Endothelial cell (in vitro differentiated cells): Measurements from ENCODE around the gene HPN. TPM values are rescaled to one million over a fixed set of nuclear protein-coding genes. Genes with fewer than 3 reads are reported as not detected.

Source experiments
- DNase-seq: peaks from one replicate; pipeline ENCODE4 v3.0.0; 2021; ENCODE audit warnings: low spot score
- H3K27ac Mint-ChIP-seq: one replicate; pipeline ENCODE4 v1.8.0; 2021; ENCODE audit warnings: mixed read lengths, inconsistent platforms; ENCODE audit not compliant: unreplicated experiment
- H3K27me3 Mint-ChIP-seq: one replicate; pipeline ENCODE4 v1.8.0; 2021; ENCODE audit warnings: mild to moderate bottlenecking, moderate library complexity, mixed read lengths, inconsistent platforms; ENCODE audit not compliant: unreplicated experiment
- H3K36me3 Mint-ChIP-seq: one replicate; pipeline ENCODE4 v1.8.0; 2021; ENCODE audit warnings: mild to moderate bottlenecking, low read depth, mixed read lengths, inconsistent platforms; ENCODE audit not compliant: unreplicated experiment
- H3K4me1 Mint-ChIP-seq: one replicate; pipeline ENCODE4 v1.8.0; 2021; ENCODE audit warnings: mild to moderate bottlenecking, mixed read lengths, inconsistent platforms; ENCODE audit not compliant: unreplicated experiment
- H3K4me3 Mint-ChIP-seq: one replicate; pipeline ENCODE4 v1.8.0; 2021; ENCODE audit warnings: mild to moderate bottlenecking, mixed read lengths, inconsistent platforms; ENCODE audit not compliant: unreplicated experiment
- H3K9me3 Mint-ChIP-seq: one replicate; pipeline ENCODE4 v1.8.0; 2021; ENCODE audit warnings: mixed read lengths, inconsistent platforms; ENCODE audit not compliant: unreplicated experiment
- CTCF ChIP-seq: fragments of 200-600 bp; sonication (generic); IDR thresholded peaks from one replicate; pipeline ENCODE4 v1.5.0; 2021; ENCODE audit warnings: antibody characterized with exemption; ENCODE audit not compliant: unreplicated experiment
- total RNA-seq: library from RNA; stranded (reverse); fragmentation: NEBNext Ultra II Directional; extraction: Animal tissue kit (Norgen Biotek cat#: 25700); gene quantifications from one replicate; pipeline ENCODE4 v1.2.1, GENCODE V29; 2021; ENCODE audit not compliant: unreplicated experiment

The HPN gene
- total RNA-seq, 1 donor from 2014 or later: 1.3 TPM

- DNase-seq: no peak
- no peak for TF ChIP-seq CTCF
- Mint-ChIP-seq H3K36me3 (peaks cover 58% of the 10 kb centered on the region), H3K4me3 (peak overlapping the region; percentile 49), H3K27ac (peak overlapping the region; percentile 41), H3K27me3 (peaks cover 21% of the 10 kb centered on the region), H3K9me3 (no peaks in the 10 kb centered on the region), H3K4me1 (peaks cover 12% of the 10 kb centered on the region)
Measured at GRCh38 chr19:35015270-35015953, 26.1 kb upstream of the HPN start.

- Mint-ChIP-seq H3K27ac (peak overlapping the region; percentile 31), H3K27me3 (peaks cover 21% of the 10 kb centered on the region), H3K9me3 (no peaks in the 10 kb centered on the region), H3K36me3 (peaks cover 59% of the 10 kb centered on the region), H3K4me3 (peak overlapping the region; percentile 49), H3K4me1 (peaks cover 11% of the 10 kb centered on the region)
- no peak for DNase-seq
- TF ChIP-seq CTCF: no peak
Measured at GRCh38 chr19:35015954-35016351, 25.6 kb upstream of the HPN start.

- Mint-ChIP-seq H3K27ac (peak overlapping the region; percentile 86), H3K4me1 (peaks cover 4% of the 10 kb centered on the region), H3K36me3 (peaks cover 54% of the 10 kb centered on the region), H3K27me3 (peaks cover 20% of the 10 kb centered on the region), H3K4me3 (peak overlapping the region; percentile 25), H3K9me3 (no peaks in the 10 kb centered on the region)
- no peak for TF ChIP-seq CTCF
- no peak for DNase-seq
Measured at GRCh38 chr19:35017507-35017906, 24.0 kb upstream of the HPN start.

- H3K4me1 Mint-ChIP-seq: peaks cover 1% of the 10 kb centered on the region
- H3K27ac Mint-ChIP-seq: no peak overlapping the region
- peak overlapping the region; percentile 67 for H3K4me3 Mint-ChIP-seq
- H3K9me3 Mint-ChIP-seq: no peaks in the 10 kb centered on the region
- peaks cover 48% of the 10 kb centered on the region for H3K36me3 Mint-ChIP-seq
- no peak for DNase-seq
- TF ChIP-seq CTCF: no peak
- H3K27me3 Mint-ChIP-seq: peaks cover 17% of the 10 kb centered on the region
Measured at GRCh38 chr19:35018379-35018778, 23.1 kb upstream of the HPN start.

- Mint-ChIP-seq H3K9me3 (no peaks in the 10 kb centered on the region), H3K4me3 (no peak overlapping the region), H3K36me3 (peaks cover 45% of the 10 kb centered on the region), H3K27ac (no peak overlapping the region), H3K27me3 (peaks cover 18% of the 10 kb centered on the region), H3K4me1 (no peaks in the 10 kb centered on the region)
- no peak for TF ChIP-seq CTCF
- no peak for DNase-seq
Measured at GRCh38 chr19:35019144-35019543, 22.4 kb upstream of the HPN start.
